Measurements from ENCODE around the gene PXN. TPM values are rescaled to one million over a fixed set of nuclear protein-coding genes. Genes with fewer than 3 reads are reported as not detected.

Gene PXN
- total and polyA plus RNA-seq, 2 of the 13 experiments (the other 11 are each of a cell fraction or from before 2014, with no cell fraction given) = 13.6 to 14.2 TPM

- peak; percentile 70 for TF ChIP-seq ZNF710 (CRISPR knock-in tag; IDR thresholded peaks at IDR 0.05; ENCODE audit: borderline replicate concordance)
- peak; percentile 98 for TF ChIP-seq GABPA (IDR thresholded peaks at IDR 0.05; ENCODE audit: low read depth, low read length)
- peak; percentile 86 for TF ChIP-seq GABPA (CRISPR knock-in tag; IDR thresholded peaks at IDR 0.05; ENCODE audit: low read depth)
- TF ChIP-seq CSRNP2 (CRISPR knock-in tag; conservative IDR thresholded peaks at IDR 0.05; ENCODE audit: low read depth) = no peak
- TF ChIP-seq, protein P1, sequence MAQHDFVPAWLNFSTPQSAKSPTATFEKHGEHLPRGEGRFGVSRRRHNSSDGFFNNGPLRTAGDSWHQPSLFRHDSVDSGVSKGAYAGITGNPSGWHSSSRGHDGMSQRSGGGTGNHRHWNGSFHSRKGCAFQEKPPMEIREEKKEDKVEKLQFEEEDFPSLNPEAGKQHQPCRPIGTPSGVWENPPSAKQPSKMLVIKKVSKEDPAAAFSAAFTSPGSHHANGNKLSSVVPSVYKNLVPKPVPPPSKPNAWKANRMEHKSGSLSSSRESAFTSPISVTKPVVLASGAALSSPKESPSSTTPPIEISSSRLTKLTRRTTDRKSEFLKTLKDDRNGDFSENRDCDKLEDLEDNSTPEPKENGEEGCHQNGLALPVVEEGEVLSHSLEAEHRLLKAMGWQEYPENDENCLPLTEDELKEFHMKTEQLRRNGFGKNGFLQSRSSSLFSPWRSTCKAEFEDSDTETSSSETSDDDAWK (CRISPR knock-in tag; IDR thresholded peaks at IDR 0.05) = no peak
- TF ChIP-seq ZNF816 (CRISPR knock-in tag; IDR thresholded peaks at IDR 0.05; ENCODE audit: borderline replicate concordance) = 0 out of 2 replicates have a peak, but pooled peaks have one; percentile 29
- TF ChIP-seq PAWR (CRISPR knock-in tag; IDR thresholded peaks at IDR 0.05; ENCODE audit: borderline replicate concordance) = 0 out of 2 replicates have a peak, but pooled peaks have one; percentile 38
- peak; percentile 61; the same call in 1 of the 2 replicates for TF ChIP-seq HOXA5 (CRISPR knock-in tag; IDR thresholded peaks at IDR 0.05)
- peak; percentile 72 for TF ChIP-seq ZMYM4 (CRISPR knock-in tag; IDR thresholded peaks at IDR 0.05)
- TF ChIP-seq CENPX (CRISPR knock-in tag; IDR thresholded peaks at IDR 0.05) = peak; percentile 89; the same call in 1 of the 2 replicates
- TF ChIP-seq, protein P2, sequence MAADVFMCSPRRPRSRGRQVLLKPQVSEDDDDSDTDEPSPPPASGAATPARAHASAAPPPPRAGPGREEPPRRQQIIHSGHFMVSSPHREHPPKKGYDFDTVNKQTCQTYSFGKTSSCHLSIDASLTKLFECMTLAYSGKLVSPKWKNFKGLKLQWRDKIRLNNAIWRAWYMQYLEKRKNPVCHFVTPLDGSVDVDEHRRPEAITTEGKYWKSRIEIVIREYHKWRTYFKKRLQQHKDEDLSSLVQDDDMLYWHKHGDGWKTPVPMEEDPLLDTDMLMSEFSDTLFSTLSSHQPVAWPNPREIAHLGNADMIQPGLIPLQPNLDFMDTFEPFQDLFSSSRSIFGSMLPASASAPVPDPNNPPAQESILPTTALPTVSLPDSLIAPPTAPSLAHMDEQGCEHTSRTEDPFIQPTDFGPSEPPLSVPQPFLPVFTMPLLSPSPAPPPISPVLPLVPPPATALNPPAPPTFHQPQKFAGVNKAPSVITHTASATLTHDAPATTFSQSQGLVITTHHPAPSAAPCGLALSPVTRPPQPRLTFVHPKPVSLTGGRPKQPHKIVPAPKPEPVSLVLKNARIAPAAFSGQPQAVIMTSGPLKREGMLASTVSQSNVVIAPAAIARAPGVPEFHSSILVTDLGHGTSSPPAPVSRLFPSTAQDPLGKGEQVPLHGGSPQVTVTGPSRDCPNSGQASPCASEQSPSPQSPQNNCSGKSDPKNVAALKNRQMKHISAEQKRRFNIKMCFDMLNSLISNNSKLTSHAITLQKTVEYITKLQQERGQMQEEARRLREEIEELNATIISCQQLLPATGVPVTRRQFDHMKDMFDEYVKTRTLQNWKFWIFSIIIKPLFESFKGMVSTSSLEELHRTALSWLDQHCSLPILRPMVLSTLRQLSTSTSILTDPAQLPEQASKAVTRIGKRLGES (CRISPR knock-in tag; IDR thresholded peaks at IDR 0.05; ENCODE audit: borderline replicate concordance) = peak; percentile 88
- peak; percentile 86; the same call in 1 of the 2 replicates for TF ChIP-seq FOXO4 (CRISPR knock-in tag; conservative IDR thresholded peaks at IDR 0.05)
- TF ChIP-seq EP300 (IDR thresholded peaks at IDR 0.05; ENCODE audit: low read depth in 2 of 2, low read length in 2 of 2) = no peak; a peak in 1 of 4 replicates
- TF ChIP-seq EP300 (CRISPR knock-in tag; IDR thresholded peaks at IDR 0.05; ENCODE audit: borderline replicate concordance) = no peak
- TF ChIP-seq DRAP1 (CRISPR knock-in tag; IDR thresholded peaks at IDR 0.05) = no peak; the same call in 1 of the 2 replicates
- no peak for TF ChIP-seq ZNF44 (CRISPR knock-in tag; IDR thresholded peaks at IDR 0.05)
- peak; percentile 86 for TF ChIP-seq EED (CRISPR knock-in tag; IDR thresholded peaks at IDR 0.05)
These were observed 70.8 kb downstream of the PXN start, which contains the start of gene GCN1 (continued) for GRCh38 chr12:120194534-120195395.

Measured in HepG2 (cell line).